T-helper 2 cell treated with Interferon-gamma antibody and Interleukin-4, amounts not matched to agents 100 ng/mL and 5 ng/mL, for 36 hours (primary cell): ENCODE results near the gene SHISA9. TPM values are rescaled to one million over a fixed set of nuclear protein-coding genes. Genes with fewer than 3 reads are reported as not detected.

Experiments
- intact Hi-C: fragments of 100-400 bp; cut with micrococcal nuclease; formaldehyde crosslinking; loops from one replicate; pipeline ENCODE4 v1.15.1; 2023
- total RNA-seq: library from RNA; stranded (reverse); gene quantifications from 2 replicates; pipeline ENCODE4 v1.2.3, GENCODE V29; 2022

SHISA9 gene
- total RNA-seq, 1 donor from 2014 or later, result 0.02 TPM

GRCh38 chr16:13158427-13158826 lies 257.0 kb downstream of the SHISA9 start:
- intact Hi-C loops, result no loop called here

DNA sequence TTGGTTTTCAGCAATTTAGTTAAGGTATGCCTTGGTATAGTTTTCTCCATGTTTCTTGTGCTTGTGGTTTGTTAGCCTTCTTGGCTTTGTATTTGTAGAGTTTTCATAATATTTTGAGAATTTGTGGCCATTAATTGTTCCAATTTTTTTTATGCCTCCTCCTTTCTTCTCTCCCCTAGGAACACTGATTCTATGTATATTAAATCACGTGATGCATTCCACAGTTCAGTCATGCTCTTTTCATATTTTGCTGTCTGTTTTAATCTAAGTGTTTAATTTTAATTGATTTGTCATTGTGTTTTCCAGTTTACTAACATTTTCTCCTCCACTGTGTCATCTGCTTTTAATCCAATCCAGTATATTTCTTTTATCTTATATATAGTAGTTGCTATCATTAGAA lies 263.6 kb downstream of the SHISA9 start:
- intact Hi-C loops, result no loop called here

- intact Hi-C loops, result no loop called here
Measured at GRCh38 chr16:13168091-13168572, 266.7 kb downstream of the SHISA9 start.

GRCh38 chr16:13171313-13171712 lies 269.9 kb downstream of the SHISA9 start:
- intact Hi-C loops, result no loop called here

DNA sequence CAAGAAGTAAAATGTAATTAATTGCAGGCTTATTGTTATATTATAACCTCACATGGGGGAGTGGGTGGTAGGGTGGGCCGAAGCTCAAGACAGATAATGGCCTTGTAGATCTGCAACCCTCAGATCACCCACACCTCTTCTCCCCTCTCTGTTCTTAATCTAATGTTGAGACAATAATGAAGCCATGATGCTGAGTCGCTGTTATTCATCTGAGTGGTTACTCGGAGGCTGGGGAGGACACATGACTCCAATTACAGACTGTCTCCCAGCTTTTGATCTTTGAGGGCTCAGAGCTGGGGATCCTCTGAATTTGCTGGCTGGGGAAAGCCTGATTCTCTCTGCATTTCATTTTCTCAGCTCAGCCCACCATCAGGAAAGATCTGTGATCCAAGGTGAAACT lies 275.3 kb downstream of the SHISA9 start:
- intact Hi-C loops, result no loop called here

DNA sequence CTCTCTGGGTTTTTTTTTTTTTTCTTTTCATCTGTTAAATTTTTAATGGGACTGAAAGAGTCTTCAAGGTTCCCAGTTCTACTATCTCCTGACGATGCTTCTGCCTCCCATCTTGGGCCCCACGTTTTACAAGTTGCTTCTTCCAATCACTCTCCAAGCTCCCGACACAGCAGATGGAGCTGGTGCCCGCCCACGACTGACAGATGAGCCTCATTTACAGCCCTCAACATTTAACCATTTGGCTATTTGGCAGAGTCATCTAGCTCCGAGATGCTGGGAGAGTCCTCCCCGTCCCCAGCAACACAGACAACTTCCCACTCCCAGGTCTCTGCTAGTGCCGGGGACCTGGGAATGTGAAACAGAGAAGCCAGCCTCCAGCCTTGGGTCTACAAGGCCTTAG lies 276.9 kb downstream of the SHISA9 start:
- intact Hi-C loops, result no loop called here

DNA sequence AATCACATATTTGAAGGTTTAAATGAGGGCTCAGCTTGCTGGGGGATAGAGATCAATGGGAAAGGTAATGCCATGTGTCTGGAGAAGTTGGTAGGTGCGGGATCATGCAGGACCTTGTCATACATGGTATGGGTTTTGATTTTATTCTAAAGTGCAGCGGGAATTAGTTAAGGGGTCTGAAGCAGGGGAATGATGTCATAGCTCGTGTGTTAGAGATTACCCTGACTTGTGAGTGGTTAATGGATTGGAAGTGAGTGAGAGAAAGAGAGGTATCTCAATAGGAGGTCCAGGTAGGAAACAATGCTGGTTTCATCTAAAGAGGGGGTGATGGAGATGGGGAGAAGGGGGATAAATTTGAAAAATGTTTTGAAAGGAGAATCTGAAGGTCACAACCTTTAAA lies 280.0 kb downstream of the SHISA9 start:
- intact Hi-C loops, result no loop called here

GRCh38 chr16:13186813-13187212 lies 285.4 kb downstream of the SHISA9 start:
- intact Hi-C loops, result no loop called here

- intact Hi-C loops, result no loop called here
Measured at GRCh38 chr16:13189250-13189649, 287.9 kb downstream of the SHISA9 start.

- intact Hi-C loops, result no loop called here
Measured at GRCh38 chr16:13193721-13194120, 292.3 kb downstream of the SHISA9 start.

DNA sequence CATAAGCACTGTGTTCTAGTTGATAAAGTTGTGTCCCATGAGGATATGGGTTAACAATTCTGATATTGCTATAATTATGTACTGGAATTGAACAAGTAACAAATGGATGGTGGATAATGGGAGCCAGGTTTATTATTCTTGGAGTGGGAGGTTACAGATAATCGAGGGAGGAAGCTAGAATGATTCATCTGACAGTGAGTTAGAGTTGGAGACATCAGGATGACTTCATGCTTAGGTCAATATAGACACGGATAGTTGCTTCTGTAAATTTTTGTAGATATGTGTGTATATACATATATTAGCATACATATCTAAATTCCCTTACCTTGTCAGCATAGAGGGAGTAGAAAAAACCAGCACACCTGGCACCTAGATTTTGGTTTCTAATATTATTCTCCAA lies 293.4 kb downstream of the SHISA9 start:
- intact Hi-C loops, result no loop called here

DNA sequence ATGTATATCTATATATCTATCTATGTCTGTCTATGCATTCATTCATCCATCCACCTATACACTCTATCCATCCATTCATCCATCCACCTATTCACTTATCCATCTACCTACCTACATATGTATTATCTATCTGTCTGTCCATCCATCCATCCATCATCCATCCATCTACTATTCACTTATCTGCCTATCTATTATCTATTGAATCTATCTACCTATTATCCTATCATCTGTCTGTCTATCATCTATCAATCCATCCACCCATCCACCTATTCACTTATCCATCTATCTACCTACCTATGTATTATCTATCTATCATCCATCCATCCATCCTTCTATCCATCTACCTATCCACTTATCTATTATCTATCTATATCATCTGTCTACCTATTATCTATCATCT lies 302.3 kb downstream of the SHISA9 start:
- intact Hi-C loops, result no loop called here

GRCh38 chr16:13205352-13205751 lies 304.0 kb downstream of the SHISA9 start:
- intact Hi-C loops, result no loop called here

DNA sequence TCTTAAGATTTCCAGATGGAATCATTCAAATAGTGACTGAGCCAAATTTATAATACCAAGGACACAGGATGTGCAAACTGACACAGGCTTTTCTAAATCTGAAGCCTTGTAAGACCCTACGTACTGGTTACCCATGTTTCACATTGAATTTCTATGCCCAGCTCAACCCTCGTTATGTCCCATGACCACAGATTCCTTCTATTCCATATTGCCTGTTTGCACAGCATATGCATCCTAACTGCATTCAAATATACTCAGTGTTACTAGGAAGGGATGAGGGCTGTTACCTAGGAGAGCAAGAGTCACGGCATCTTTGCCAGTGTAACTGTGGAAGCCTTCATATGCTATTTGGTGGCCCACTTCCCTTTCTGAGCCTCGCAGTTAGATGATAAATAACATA lies 305.2 kb downstream of the SHISA9 start:
- intact Hi-C loops, result no loop called here

DNA sequence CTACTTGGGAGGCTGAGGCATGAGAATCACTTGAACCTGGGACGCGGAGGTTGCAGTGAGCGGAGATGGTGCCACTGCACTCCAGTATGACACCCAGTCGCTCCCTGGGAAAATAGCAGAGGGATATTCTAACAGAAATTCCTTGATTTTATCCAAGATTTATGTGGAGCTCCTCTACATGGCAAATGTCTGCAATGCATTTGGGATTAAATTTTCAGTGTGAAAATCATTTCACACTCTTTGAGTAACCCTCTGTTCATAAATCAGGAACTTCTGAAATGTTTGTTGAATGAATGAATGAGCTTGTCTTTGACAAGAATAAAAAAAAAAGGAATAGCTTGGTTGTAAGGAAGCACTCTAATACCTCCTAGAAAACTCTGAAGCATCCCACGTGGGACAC lies 305.8 kb downstream of the SHISA9 start:
- intact Hi-C loops, result no loop called here

- intact Hi-C loops, result no loop called here
Measured at GRCh38 chr16:13223666-13224065, 322.3 kb downstream of the SHISA9 start.

DNA sequence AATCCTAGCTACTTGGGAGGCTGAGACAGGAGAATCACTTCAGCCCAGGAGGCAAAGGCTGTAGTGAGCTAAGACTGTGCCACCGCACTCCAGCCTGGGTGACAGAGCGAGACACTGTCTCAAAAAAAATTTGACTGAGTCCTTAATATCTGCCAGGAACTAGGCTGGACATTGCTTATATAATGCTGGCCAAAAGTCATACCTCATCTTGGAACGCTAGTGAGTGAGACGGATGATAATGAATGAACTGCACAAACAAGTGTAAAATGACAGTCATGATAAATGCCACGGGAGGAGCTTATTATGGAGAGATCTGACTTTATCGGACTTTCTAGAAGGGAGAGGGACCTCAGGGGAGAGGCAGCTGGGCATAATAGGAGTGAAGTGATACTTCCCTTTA lies 327.6 kb downstream of the SHISA9 start:
- intact Hi-C loops, result no loop called here

GRCh38 chr16:13231365-13231764 lies 330.0 kb downstream of the SHISA9 start:
- intact Hi-C loops, result no loop called here

GRCh38 chr16:13234999-13235398 lies 333.6 kb downstream of the SHISA9 start:
- intact Hi-C loops, result no loop called here

- intact Hi-C loops, result no loop called here
Measured at GRCh38 chr16:13236308-13236707, 334.9 kb downstream of the SHISA9 start.

DNA sequence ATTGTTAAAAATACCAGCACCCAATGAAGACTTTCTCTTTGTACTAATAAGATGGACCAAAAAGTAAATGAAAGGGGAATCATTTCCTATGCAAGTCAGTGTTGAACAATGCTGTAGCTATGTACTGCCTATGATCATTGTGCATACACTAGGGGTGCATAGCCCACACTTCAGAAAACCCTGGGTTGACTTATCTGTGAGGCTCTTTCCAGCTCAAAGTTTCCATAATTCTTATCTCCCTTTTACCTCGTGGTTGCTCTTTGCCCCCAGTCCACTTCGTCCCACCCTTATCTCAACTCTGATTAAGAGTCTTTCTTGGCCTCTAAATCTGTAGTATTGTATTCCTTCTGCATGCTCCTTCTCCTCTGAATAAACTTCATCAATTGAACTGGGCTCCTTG lies 336.8 kb downstream of the SHISA9 start:
- intact Hi-C loops, result no loop called here

GRCh38 chr16:13242201-13242600 lies 340.8 kb downstream of the SHISA9 start:
- intact Hi-C loops, result no loop called here

DNA sequence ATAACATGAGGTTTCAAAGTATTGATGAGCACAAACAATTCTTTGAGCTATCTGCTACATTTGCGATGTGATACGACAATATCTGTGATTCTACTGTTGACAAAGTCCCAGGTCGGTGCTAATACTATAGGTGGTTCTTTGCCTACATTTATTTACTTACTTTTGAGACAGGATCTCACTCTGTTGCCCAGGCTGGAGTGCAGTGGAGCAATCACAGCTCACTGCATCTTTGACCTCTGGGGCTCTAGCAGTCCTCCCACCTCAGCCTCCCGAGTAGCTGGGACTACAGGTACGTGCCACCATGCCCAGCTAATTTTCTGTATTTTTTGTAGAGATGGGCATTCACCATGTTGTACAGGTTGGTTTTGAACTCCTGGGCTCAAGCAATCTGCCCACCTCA lies 343.4 kb downstream of the SHISA9 start:
- intact Hi-C loops, result no loop called here

DNA sequence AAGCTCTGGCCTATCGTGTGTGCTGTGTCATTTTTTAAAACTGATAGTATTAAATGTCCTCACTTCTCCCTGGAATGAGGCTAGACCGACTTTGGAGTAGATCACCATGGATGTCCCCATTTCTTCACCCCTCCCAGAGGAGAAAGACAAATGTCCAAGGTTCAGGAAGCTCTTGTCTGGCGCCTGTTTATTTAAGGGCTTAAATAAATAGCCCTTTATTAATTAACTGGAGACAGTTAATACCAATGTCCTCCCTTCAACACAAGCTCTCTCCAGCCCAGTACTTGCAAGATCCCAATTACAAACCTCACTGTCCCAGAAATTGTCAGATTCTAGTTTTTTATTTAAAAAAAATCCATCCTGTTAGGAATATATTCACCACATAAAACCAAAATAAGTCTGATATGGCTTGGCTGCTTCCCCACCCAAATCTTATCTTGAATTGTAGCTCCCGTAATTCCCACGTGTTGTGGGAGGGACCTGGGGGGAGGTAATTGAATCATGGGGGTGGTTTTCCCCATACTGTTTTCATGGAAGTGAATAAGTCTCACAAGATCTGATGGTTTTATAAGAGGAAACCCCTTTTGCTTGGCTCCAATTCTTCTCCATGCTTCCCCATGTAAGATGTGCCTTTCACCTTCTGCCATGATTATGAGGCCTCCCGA lies 344.4 kb downstream of the SHISA9 start:
- intact Hi-C loops, result no loop called here
